GM12892 (cell line): ENCODE data around the gene KRT33B.

Experiments
- POLR2A ChIP-seq: IDR thresholded peaks from 2 replicates; pipeline ENCODE4 v1.6.1; 2011; ENCODE audit warnings: low read depth, low read length, control low read depth
- POLR2AphosphoS5 ChIP-seq: IDR thresholded peaks from 2 replicates; pipeline ENCODE4 v1.6.1; 2011; ENCODE audit warnings: low read depth, low read length, control low read depth

- TF ChIP-seq POLR2AphosphoS5 (no peak), POLR2A (no peak)
These were observed 38.0 kb downstream of the KRT33B start for GRCh38 chr17:41331606-41332005.
